ENCODE data around the gene GPR26.

Gene GPR26

DNA sequence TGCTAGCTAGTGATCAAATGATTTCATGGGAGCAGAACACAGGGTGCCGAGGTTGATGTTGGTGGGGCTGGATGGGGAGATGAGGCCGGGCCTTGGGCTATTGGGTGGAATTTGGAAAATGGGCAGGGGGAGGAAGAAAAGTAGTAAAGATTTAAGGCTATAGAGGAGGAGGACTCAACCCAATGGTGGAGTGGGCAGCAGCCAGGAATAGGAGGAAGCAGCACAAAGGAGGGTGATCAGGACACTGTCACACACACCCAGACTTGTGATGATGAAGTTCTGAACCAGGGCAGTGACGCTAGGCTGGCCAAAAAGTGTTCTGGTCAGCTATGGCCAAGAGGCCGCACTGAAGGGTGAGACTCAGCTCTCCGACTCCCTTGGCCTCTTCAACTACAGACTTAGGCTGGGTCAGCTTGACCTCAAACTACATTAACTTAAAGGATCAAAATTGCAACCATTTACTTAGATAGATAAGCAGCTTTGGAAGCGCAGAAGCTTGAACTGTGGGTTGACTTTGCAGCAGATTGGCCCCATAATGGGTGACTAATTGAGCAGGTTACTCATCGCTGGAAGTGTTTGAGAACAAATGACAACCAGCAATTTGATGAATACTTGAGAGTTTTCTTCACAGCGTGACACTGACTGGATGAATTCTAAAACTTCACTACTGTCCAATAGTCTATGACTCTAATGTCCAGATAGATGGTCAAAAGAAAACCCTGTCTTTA, 29.4 kb upstream of the GPR26 start:
- no peak for TF ChIP-seq GATA3 (IDR thresholded peaks at IDR 0.05; ENCODE audit: low read depth, low read length)
- TF ChIP-seq GATA2 (IDR thresholded peaks at IDR 0.05; ENCODE audit: low read depth, low read length) = no peak

DNA sequence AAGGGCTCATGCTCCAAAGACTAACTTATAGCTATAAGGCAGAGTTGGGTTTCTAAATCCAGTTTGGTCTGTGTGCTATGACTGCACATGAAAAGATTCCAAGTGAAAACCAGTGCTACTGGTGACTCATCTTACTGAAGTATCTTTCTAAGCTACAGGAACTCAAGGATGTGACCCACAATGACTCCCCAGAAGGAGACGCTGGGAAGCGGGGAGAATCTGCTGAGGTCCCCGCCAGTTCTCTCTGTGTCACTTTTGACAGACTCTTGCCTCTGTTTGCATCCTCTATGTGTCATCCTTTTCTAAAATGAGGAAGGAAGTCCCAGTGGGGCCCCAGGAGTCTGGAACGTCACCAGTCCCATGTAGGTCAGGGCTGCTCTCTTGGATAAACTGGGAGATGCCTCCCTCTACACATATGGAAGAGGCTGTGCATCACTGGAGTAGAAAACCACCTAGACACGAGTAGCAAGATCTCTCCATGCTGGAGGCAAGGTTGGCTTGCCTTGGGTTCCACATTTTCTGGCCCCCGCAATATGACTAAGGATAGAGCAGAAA, 28.8 kb upstream of the GPR26 start:
- TF ChIP-seq GATA3 (IDR thresholded peaks at IDR 0.05; ENCODE audit: low read depth, low read length) = no peak
- TF ChIP-seq GATA2 (IDR thresholded peaks at IDR 0.05; ENCODE audit: low read depth, low read length) = no peak

DNA sequence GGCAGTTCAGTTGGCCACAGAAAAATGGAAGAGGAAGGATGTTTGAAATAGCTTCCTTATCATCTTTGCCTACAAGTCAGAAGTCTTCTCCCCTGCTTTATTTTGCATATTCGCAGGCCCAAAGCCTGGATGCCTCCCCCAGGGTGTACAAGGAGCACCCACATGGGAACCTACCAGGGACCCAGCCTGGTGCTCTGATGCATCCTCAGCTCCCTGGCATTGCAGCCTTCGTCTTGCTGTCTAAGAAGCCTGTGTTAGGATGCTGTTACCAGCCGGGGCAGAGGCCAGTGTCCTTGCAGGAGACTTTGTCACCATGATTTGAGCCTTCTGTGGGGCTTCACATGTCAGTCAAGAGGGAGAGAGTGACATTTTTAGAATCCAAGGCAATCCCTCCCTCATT, 27.0 kb upstream of the GPR26 start:
- no peak for TF ChIP-seq GATA3 (IDR thresholded peaks at IDR 0.05; ENCODE audit: low read depth, low read length)
- no peak for TF ChIP-seq GATA2 (IDR thresholded peaks at IDR 0.05; ENCODE audit: low read depth, low read length)

DNA sequence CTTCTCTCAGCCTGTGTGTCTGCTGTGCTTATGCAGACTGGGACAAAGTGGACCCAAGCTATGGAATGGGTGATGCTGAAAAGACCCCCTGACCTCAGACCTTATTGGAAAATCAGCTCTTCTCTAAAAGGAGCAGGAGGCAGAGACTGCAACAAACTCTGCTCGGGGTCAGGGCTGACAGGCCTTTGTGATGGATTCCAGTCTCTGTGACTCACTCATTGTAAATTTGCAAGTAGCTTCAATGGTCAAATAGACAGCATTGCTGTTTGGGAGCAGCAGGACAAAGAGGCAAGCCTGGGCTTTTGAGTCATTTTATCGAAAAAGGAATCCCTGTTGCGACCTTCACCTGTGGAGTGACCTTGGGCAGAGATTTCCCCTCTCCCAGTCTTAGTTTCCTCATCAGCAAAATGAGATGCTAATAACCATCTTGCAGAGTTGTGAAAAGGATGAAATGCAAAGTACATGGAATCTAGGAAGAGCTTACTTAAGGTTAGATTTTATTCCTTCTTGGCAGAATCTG, 26.1 kb upstream of the GPR26 start:
- TF ChIP-seq GATA3 (IDR thresholded peaks at IDR 0.05; ENCODE audit: low read depth, low read length) = no peak
- no peak for TF ChIP-seq GATA2 (IDR thresholded peaks at IDR 0.05; ENCODE audit: low read depth, low read length)

GRCh38 chr10:123642293-123642692, 23.9 kb upstream of the GPR26 start:
- TF ChIP-seq GATA2 (IDR thresholded peaks at IDR 0.05; ENCODE audit: low read depth, low read length) (no peak), GATA3 (IDR thresholded peaks at IDR 0.05; ENCODE audit: low read depth, low read length) (no peak)

DNA sequence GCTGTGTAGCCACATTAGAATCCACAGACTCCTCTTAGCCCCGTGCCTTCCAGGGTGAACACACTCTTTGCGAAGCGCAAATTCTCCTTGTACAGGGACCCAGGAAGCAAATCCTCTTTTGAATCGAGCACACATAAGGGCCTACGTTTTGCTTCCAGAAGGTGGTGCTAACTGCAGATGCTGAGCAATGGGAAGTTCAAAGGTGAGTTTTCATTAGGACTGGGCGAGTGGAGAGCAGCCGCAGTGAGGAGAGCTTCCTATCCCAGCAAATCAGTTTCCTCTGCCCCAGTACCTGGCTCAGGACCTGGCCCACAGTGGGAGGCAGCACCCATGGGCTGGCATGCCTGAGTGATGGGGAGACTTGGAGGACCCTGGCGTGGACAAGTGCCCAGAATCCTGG, 23.5 kb upstream of the GPR26 start:
- TF ChIP-seq GATA3 (IDR thresholded peaks at IDR 0.05; ENCODE audit: low read depth, low read length) = no peak
- TF ChIP-seq GATA2 (IDR thresholded peaks at IDR 0.05; ENCODE audit: low read depth, low read length) = no peak

DNA sequence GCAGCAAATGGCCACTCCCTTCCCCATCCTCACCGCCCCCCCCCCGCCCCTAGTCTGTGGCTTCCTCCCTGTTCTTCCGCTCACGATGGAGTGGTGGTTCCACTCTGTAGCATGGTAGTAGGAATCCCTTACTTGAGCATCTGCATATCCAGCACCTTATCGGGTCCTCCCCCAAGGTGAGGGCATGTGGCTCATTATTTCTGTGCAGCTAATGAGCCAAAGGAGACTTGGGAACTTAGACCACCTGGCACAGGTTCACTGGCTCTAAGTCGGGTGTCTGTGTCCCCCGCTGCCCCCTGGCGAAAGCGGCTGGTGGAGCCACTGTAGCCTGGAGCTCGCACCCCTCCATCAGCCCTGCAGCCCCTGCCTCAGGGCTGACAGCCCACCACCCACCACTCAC, 22.8 kb upstream of the GPR26 start:
- TF ChIP-seq GATA2 (IDR thresholded peaks at IDR 0.05; ENCODE audit: low read depth, low read length) (no peak), GATA3 (IDR thresholded peaks at IDR 0.05; ENCODE audit: low read depth, low read length) (no peak)

- no peak for TF ChIP-seq GATA3 (IDR thresholded peaks at IDR 0.05; ENCODE audit: low read depth, low read length)
- no peak for TF ChIP-seq GATA2 (IDR thresholded peaks at IDR 0.05; ENCODE audit: low read depth, low read length)
Measured at GRCh38 chr10:123645016-123645415, 21.1 kb upstream of the GPR26 start.

- TF ChIP-seq GATA3 (IDR thresholded peaks at IDR 0.05; ENCODE audit: low read depth, low read length) (no peak), GATA2 (IDR thresholded peaks at IDR 0.05; ENCODE audit: low read depth, low read length) (no peak)
Measured at GRCh38 chr10:123645615-123646014, 20.5 kb upstream of the GPR26 start.

GRCh38 chr10:123648595-123648994, 17.6 kb upstream of the GPR26 start:
- TF ChIP-seq GATA3 (IDR thresholded peaks at IDR 0.05; ENCODE audit: low read depth, low read length) (no peak), GATA2 (IDR thresholded peaks at IDR 0.05; ENCODE audit: low read depth, low read length) (no peak)

DNA sequence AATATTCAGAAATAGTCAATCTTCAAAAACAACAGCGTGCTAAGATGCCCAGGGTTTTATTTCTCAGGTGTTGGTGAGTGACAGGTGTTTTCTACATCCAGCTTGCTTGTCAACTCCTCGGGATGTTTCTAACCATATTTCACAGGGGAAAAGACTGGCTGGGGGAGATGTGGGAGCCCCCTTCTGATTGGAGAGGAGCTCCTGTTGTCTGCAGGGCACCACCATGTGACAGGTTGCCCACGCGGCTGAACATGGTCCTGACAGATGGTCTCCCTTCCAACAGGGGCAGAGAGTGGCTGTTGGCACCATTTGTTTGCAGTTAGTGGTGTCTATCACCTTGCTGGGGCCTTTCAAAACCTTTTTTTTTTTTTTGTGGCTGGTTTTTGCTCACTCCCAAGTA, 16.5 kb upstream of the GPR26 start:
- TF ChIP-seq GATA2 (IDR thresholded peaks at IDR 0.05; ENCODE audit: low read depth, low read length) (no peak), GATA3 (IDR thresholded peaks at IDR 0.05; ENCODE audit: low read depth, low read length) (no peak)

DNA sequence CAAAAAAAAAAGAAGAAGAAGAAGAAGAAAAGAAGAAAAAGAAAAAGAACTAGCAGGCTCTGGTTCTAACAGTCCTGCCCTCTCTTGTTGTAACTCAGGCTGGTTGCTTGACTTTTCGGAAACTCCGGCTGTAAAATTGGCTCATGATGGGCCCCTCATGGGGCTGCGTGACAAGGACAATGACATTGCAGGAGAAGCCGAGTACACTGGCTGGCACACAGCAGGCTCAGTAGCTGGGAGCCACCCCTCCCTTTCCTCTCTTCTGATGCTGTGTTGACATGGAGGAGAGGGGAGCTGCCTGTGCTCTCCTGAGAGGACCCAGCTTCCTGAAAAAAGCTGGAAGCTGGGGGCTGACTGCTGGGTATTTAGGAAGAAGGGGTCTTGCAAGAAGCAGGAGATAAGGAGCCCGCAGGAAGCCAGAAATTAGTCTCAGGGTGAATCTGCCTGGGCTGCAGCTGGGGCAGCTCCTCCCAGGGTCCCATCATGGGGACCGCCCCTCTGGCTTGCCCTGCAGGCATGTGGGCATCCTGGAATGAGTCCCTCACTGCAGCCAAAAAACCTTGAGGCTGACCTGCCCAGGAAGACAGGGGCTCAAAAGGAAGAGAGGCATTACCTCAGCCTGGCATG, 14.6 kb upstream of the GPR26 start:
- TF ChIP-seq GATA3 (IDR thresholded peaks at IDR 0.05; ENCODE audit: low read depth, low read length) (no peak), GATA2 (IDR thresholded peaks at IDR 0.05; ENCODE audit: low read depth, low read length) (no peak)

DNA sequence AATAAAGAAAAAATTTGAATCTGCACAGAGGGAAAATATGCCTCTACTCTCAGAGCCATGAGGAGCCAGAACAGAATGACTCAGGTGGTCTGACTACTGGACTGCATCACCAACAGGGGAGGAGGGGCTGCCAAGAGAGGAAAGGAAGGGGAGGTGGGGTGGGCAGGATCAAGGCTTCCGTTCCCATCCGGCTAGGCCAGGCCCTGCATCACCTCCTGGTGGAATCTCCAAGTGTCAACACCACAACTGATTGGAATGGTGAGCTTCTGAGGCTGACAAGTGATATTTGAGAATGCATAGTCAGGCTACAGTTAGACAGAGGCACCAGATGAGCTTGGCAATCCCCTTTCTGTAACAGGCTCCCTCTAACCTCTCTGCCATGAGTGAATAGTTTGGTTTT, 10.4 kb upstream of the GPR26 start:
- TF ChIP-seq GATA2 (IDR thresholded peaks at IDR 0.05; ENCODE audit: low read depth, low read length) (no peak), GATA3 (IDR thresholded peaks at IDR 0.05; ENCODE audit: low read depth, low read length) (no peak)

DNA sequence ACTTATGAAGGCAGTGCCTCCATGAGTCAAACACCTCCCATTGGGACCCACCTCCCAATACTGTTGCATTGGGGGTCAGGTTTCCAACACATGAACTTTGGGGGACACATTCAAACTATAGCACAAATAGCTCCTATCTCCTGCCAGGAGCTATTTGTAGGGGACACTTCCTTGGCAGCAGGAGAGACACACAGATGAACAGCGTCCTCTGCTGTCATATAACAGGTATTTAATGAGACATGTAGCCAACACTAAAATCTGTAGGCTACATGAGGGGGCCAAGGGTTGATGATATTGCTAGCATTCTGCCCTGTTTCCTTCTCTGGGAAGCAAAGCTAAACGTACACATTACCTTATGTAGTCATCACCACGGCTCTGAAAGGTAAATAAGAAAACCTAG, 2.6 kb upstream of the GPR26 start:
- no peak for TF ChIP-seq GATA3 (IDR thresholded peaks at IDR 0.05; ENCODE audit: low read depth, low read length)
- TF ChIP-seq GATA2 (IDR thresholded peaks at IDR 0.05; ENCODE audit: low read depth, low read length) = no peak
